ENCODE data around the gene ATP1A2. TPM values are rescaled to one million over a fixed set of nuclear protein-coding genes. Genes with fewer than 3 reads are reported as not detected.

Gene ATP1A2
- total RNA-seq, 3 donors from 2014 or later: not detected

DNA sequence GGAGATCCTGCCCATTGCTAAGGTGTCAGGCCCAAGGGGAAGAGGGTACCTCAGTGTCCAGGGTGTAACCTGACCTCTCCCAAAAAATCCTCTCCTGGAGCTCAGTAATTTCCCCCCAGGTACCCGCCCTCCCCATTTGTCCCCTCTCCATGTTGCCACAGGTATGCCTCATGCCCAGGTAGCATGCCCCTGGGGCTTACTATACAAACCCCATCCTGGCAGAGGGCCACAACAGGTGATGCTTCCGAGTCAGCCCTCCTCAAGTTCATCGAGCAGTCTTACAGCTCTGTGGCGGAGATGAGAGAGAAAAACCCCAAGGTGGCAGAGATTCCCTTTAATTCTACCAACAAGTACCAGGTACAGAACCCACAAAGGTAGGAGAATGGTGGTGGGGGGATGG, 51.5 kb downstream of the ATP1A2 start:
- DNase-seq: no peak
- no peaks in the 10 kb centered on the region for H3K9me3 Mint-ChIP-seq
- peaks cover 9% of the 10 kb centered on the region for H3K4me1 Mint-ChIP-seq (ENCODE audit: low read depth)
- H3K36me3 Mint-ChIP-seq (ENCODE audit: insufficient read depth): no peaks in the 10 kb centered on the region
- no peak for ATAC-seq
- H3K27me3 Mint-ChIP-seq (ENCODE audit: low read depth): peaks cover 19% of the 10 kb centered on the region
- H3K4me3 Mint-ChIP-seq: no peak overlapping the region

DNA sequence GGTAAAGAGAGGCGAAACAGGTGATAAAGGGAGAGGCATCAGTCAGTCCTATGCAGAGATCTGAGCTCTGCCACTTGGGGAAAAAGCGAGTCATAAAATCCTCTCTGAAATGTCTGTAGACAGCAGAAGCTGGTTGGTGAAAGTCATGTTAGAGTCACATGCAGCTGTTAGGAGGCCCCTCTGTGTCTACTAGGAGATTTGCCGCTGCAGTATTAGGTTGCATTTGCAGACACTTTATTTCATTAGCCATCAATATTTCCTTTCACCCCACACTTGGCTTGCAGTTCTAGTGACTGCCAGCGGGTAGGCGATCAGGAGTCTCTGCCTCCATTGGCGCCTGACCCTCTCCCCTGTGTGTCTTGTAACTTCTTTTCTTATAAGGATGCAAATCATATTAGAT, 52.0 kb downstream of the ATP1A2 start:
- Mint-ChIP-seq H3K4me1 (ENCODE audit: low read depth) (peaks cover 9% of the 10 kb centered on the region), H3K36me3 (ENCODE audit: insufficient read depth) (no peaks in the 10 kb centered on the region), H3K4me3 (no peak overlapping the region), H3K27me3 (ENCODE audit: low read depth) (peaks cover 21% of the 10 kb centered on the region), H3K9me3 (no peaks in the 10 kb centered on the region)
- ATAC-seq: peak; percentile 68 to 81
- DNase-seq: no peak

- Mint-ChIP-seq H3K9me3 (no peaks in the 10 kb centered on the region), H3K4me1 (ENCODE audit: low read depth) (peaks cover 9% of the 10 kb centered on the region), H3K4me3 (no peak overlapping the region), H3K36me3 (ENCODE audit: insufficient read depth) (no peaks in the 10 kb centered on the region), H3K27me3 (ENCODE audit: low read depth) (peaks cover 21% of the 10 kb centered on the region)
- DNase-seq: no peak
- ATAC-seq: no peak
These were observed 52.5 kb downstream of the ATP1A2 start for GRCh38 chr1:160168016-160168415.

DNA sequence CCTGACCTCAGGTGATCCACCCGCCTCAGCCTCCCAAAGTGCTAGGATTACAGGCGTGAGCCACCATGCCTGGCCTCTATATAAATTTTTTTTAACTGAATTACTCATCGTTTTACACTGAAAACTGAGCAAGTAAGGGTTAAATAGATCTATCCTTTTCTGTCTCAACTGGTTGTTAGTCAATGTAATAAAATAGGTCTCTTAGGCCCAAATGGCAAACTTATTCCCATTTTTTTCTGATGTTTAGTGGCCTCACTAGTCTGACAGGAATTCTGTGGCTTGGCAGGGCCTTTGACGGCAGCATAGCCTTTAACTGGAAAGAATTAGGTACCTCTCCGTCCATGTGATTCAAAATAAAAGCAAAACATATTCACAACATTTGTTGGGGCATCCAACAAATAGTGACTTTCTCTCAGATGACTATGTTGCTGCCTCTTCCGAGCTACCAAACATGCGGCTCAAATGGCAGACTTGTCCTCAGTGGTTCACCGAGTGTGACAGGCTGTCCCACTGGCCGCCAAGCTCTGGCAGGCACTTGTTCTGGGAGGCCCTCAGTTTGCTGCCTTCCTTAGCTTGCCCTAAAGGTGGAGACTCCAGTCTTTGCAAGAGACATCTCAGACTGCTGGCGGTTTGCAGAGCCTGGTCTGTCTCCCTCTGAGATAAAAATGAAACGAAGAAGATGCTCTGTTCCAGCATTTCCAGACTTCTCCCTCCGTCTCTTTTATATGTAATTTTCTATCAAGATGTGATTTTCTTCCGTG, 53.2 kb downstream of the ATP1A2 start:
- H3K9me3 Mint-ChIP-seq: no peaks in the 10 kb centered on the region
- ATAC-seq (no peak), DNase-seq (no peak)
- H3K36me3 Mint-ChIP-seq (ENCODE audit: insufficient read depth): no peaks in the 10 kb centered on the region
- H3K4me1 Mint-ChIP-seq (ENCODE audit: low read depth): peaks cover 9% of the 10 kb centered on the region
- peaks cover 21% of the 10 kb centered on the region for H3K27me3 Mint-ChIP-seq (ENCODE audit: low read depth)
- H3K4me3 Mint-ChIP-seq: no peak overlapping the region

DNA sequence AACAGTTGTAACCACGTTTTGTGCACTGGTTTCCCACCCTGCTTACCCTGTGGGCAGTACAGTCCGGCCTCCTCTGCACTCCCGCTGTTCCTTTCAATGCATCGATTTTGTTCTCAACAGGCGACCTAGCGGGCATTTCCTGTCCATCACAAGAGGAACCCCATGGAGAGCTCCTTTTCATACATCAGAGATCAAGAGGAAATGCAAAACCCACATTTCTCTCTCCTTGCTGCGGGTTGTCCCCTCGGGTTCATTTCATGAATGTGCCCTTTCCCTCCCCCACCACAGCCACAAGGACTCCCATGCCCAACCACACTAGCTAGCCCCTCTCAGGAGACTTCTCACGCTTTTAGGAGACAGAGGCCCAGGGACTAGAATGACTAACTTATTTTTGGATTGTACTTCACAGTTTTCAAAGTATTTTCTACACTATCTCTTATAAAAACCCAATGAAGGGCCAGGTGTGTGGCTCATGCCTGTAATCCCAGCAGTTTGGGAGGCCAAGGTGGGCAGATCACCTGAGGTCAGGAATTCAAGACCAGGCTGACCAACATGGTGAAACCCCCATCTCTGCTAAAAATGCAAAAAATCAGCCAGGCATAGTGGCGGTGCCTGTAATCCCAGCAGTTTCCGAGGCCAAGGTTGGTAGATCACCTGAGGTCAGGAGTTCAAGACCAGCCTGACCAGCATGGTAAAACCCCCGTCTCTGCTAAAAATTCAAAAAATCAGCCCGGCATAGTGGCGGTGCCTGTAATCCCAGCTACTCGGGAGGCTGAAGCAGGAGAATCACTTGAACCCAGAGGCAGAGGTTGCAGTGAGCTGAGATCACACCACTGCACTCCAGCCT, 54.2 kb downstream of the ATP1A2 start:
- Mint-ChIP-seq H3K4me3 (no peak overlapping the region), H3K9me3 (no peaks in the 10 kb centered on the region), H3K4me1 (ENCODE audit: low read depth) (peaks cover 9% of the 10 kb centered on the region), H3K27me3 (ENCODE audit: low read depth) (peaks cover 17% of the 10 kb centered on the region), H3K36me3 (ENCODE audit: insufficient read depth) (no peaks in the 10 kb centered on the region)
- ATAC-seq (peak; percentile 49), DNase-seq (no peak)

GRCh38 chr1:160171354-160171753, 55.8 kb downstream of the ATP1A2 start:
- Mint-ChIP-seq H3K4me1 (ENCODE audit: low read depth) (peaks cover 9% of the 10 kb centered on the region), H3K27me3 (ENCODE audit: low read depth) (peaks cover 14% of the 10 kb centered on the region), H3K9me3 (no peaks in the 10 kb centered on the region), H3K4me3 (no peak overlapping the region), H3K36me3 (ENCODE audit: insufficient read depth) (no peaks in the 10 kb centered on the region)
- no peak for ATAC-seq
- DNase-seq: no peak

- H3K36me3 Mint-ChIP-seq (ENCODE audit: insufficient read depth): no peaks in the 10 kb centered on the region
- ATAC-seq: no peak
- DNase-seq: no peak
- peaks cover 10% of the 10 kb centered on the region for H3K27me3 Mint-ChIP-seq (ENCODE audit: low read depth)
- no peaks in the 10 kb centered on the region for H3K9me3 Mint-ChIP-seq
- no peak overlapping the region for H3K4me3 Mint-ChIP-seq
- peaks cover 10% of the 10 kb centered on the region for H3K4me1 Mint-ChIP-seq (ENCODE audit: low read depth)
These were observed 56.4 kb downstream of the ATP1A2 start for GRCh38 chr1:160171980-160172379.

GRCh38 chr1:160177231-160177630, 61.7 kb downstream of the ATP1A2 start:
- DNase-seq: no peak
- Mint-ChIP-seq H3K9me3 (no peaks in the 10 kb centered on the region), H3K4me1 (ENCODE audit: low read depth) (peaks cover 3% of the 10 kb centered on the region), H3K4me3 (no peak overlapping the region), H3K36me3 (ENCODE audit: insufficient read depth) (no peaks in the 10 kb centered on the region), H3K27me3 (ENCODE audit: low read depth) (peaks cover 13% of the 10 kb centered on the region)
- no peak for ATAC-seq

DNA sequence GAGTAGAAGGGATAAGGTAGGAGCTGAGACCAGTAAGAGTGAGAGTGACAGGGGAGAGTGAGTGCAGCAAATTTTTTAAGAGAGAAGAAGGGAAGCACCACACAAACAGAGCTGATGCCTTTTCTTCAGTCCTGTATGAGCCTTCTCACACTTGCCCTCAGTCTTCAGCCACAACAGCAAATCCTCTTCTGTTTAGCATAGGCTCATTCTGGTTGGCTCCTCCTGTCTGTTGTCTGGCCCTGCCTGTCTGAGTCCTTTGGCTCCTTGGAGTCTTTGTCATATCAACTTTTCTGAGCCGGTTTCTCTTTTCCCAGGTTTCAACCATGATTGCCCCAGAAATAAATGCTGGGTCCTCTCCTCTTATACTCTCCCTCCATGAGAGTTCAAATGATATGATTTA, 62.1 kb downstream of the ATP1A2 start:
- ATAC-seq (no peak), DNase-seq (no peak)
- peaks cover 13% of the 10 kb centered on the region for H3K27me3 Mint-ChIP-seq (ENCODE audit: low read depth)
- no peaks in the 10 kb centered on the region for H3K9me3 Mint-ChIP-seq
- peaks cover 3% of the 10 kb centered on the region for H3K4me1 Mint-ChIP-seq (ENCODE audit: low read depth)
- no peak overlapping the region for H3K4me3 Mint-ChIP-seq
- no peaks in the 10 kb centered on the region for H3K36me3 Mint-ChIP-seq (ENCODE audit: insufficient read depth)

- H3K4me1 Mint-ChIP-seq (ENCODE audit: low read depth): peaks cover 3% of the 10 kb centered on the region
- DNase-seq (no peak), ATAC-seq (no peak)
- no peak overlapping the region for H3K4me3 Mint-ChIP-seq
- H3K27me3 Mint-ChIP-seq (ENCODE audit: low read depth): peaks cover 7% of the 10 kb centered on the region
- no peaks in the 10 kb centered on the region for H3K9me3 Mint-ChIP-seq
- no peaks in the 10 kb centered on the region for H3K36me3 Mint-ChIP-seq (ENCODE audit: insufficient read depth)
These were observed 63.2 kb downstream of the ATP1A2 start for GRCh38 chr1:160178731-160179130.

GRCh38 chr1:160179336-160179735, 63.8 kb downstream of the ATP1A2 start:
- Mint-ChIP-seq H3K4me1 (ENCODE audit: low read depth) (peaks cover 3% of the 10 kb centered on the region), H3K9me3 (no peaks in the 10 kb centered on the region), H3K27me3 (ENCODE audit: low read depth) (peaks cover 6% of the 10 kb centered on the region), H3K4me3 (no peak overlapping the region), H3K36me3 (ENCODE audit: insufficient read depth) (no peaks in the 10 kb centered on the region)
- DNase-seq (no peak), ATAC-seq (no peak)

DNA sequence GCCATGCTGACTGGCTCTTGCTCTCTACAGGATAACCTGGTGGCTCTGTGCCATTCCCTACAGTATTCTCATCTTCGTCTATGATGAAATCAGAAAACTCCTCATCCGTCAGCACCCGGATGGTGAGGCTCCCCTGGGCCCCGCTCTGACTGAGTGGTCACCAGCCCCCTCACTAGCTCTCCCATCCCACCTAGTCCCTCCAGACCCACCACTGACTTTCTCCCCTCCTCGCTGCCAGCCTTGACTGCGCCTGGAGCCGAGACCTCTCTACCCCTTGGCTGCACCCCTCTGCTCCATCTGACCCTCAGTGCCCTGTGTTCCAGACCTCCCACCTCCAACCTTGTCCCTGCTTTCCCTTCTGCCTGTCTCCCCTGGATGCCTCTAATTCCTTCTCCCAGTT, 70.7 kb downstream of the ATP1A2 start:
- Mint-ChIP-seq H3K36me3 (ENCODE audit: insufficient read depth) (no peaks in the 10 kb centered on the region), H3K9me3 (no peaks in the 10 kb centered on the region), H3K4me3 (no peak overlapping the region), H3K27me3 (ENCODE audit: low read depth) (peaks cover 7% of the 10 kb centered on the region), H3K4me1 (ENCODE audit: low read depth) (no peaks in the 10 kb centered on the region)
- ATAC-seq: no peak
- DNase-seq: no peak

- Mint-ChIP-seq H3K27me3 (ENCODE audit: low read depth) (peaks cover 6% of the 10 kb centered on the region), H3K36me3 (ENCODE audit: insufficient read depth) (no peaks in the 10 kb centered on the region), H3K9me3 (no peaks in the 10 kb centered on the region), H3K4me1 (ENCODE audit: low read depth) (no peaks in the 10 kb centered on the region), H3K4me3 (no peak overlapping the region)
- DNase-seq (no peak), ATAC-seq (no peak)
These were observed 71.2 kb downstream of the ATP1A2 start for GRCh38 chr1:160186729-160187128.

DNA sequence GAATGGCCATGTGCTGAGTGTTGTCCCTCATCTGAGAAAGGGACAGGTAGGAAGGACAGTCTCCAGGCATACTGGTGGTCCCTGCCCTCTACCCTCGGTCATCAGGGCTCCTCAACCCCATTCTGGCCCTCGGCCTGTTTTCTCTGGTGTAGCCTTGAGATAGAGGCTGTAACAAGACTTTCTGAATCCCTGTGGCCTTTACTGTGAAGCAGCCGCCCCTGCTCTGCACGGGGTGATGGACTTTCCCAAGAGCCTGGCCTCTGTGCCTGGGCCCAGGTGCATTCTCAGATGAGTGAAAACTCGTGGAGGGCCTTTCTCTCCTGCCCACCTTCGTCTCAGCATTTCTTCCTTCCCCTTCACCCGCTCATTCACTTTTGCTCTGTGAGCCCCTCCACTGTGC, 71.8 kb downstream of the ATP1A2 start:
- ATAC-seq (no peak), DNase-seq (no peak)
- Mint-ChIP-seq H3K9me3 (no peaks in the 10 kb centered on the region), H3K4me1 (ENCODE audit: low read depth) (no peaks in the 10 kb centered on the region), H3K27me3 (ENCODE audit: low read depth) (peaks cover 6% of the 10 kb centered on the region), H3K4me3 (no peak overlapping the region), H3K36me3 (ENCODE audit: insufficient read depth) (no peaks in the 10 kb centered on the region)

DNA sequence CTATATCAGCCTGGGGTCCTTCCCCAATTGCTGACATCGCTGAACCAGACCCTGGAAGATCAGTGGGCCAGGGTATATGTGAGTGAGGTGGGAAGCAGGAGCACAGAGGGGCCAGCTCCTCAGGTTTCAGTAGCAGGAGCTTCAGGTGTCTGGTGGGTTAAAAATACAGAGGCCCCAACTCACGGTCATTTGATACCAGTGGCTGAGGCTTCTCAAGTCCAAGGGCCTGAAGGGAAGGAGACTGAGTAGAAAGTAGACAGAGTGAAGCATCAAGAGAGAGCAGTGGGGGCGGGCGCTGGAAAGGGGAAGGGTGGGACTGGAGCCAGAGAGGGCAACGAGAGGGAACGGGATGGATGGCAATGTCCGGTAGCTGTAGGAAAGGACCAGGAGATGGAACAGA, 72.8 kb downstream of the ATP1A2 start:
- Mint-ChIP-seq H3K4me3 (no peak overlapping the region), H3K4me1 (ENCODE audit: low read depth) (no peaks in the 10 kb centered on the region), H3K9me3 (no peaks in the 10 kb centered on the region), H3K36me3 (ENCODE audit: insufficient read depth) (no peaks in the 10 kb centered on the region), H3K27me3 (ENCODE audit: low read depth) (peaks cover 6% of the 10 kb centered on the region)
- no peak for DNase-seq
- no peak for ATAC-seq

Data from activated T-cell treated with anti-CD3 and anti-CD28 coated beads, Interleukin-2, amount 50 U/mL, for 4 hours (primary cell).